Endothelial cell of umbilical vein (primary cell): ENCODE data around the gene PLXND1. TPM values are rescaled to one million over a fixed set of nuclear protein-coding genes. Genes with fewer than 3 reads are reported as not detected.

Experiments used
- BruUV-seq: library from RNA; stranded (reverse); fragments of 400-500 nt; replicated peaks from 2 replicates; lab custom pipeline; 2021; lab: Mats Ljungman, UMichigan
- CTCF ChIA-PET: fragments of 300-600, 350-600 bp; sonication (Branson Sonifier 250); formaldehyde crosslinking; loops from one replicate; lab custom pipeline; 2021; ENCODE audit warnings: antibody characterized with exemption, inconsistent platforms; lab: Charles Lee
- POLR2A ChIA-PET: fragments of 300-600, 350-600 bp; sonication (Branson Sonifier 250); formaldehyde crosslinking; loops from one replicate; lab custom pipeline; 2021; ENCODE audit warnings: antibody characterized with exemption, inconsistent platforms; lab: Charles Lee
- DNase-seq: peaks from one replicate; pipeline ENCODE4 v3.0.0-alpha.2; 2011; ENCODE audit warnings: low read depth, low spot score
- FAIRE-seq: peaks from 2 replicates; lab custom pipeline; 2011; peaks lifted over from hg19 to GRCh38; lab: Jason Lieb, UNC
- H2AFZ ChIP-seq: 2 replicates; pipeline ENCODE4 v1.6.0; 2012; ENCODE audit warnings: low read depth, low read length, control low read depth, inconsistent platforms
- H3K27ac ChIP-seq: 2 replicates; pipeline ENCODE4 v1.5.1; 2011; ENCODE audit warnings: low read depth, mild to moderate bottlenecking, control low read depth, low read length, moderate library complexity; ENCODE audit not compliant: insufficient read depth
- H3K27me3 ChIP-seq, 2 experiments: 2 replicates each; pipeline versions ENCODE4 v1.6.0 to v1.6.1; 2011; ENCODE audit warnings: low read length in 2 of 2, mixed read lengths in 1 of 2; ENCODE audit not compliant: control insufficient read depth in 2 of 2, insufficient read depth in 2 of 2
- H3K36me3 ChIP-seq, 2 experiments: 2 replicates in 1 of 2; 3 replicates in 1 of 2; pipeline ENCODE4 v1.5.1; 2011; ENCODE audit warnings: low read length in 2 of 2, mild to moderate bottlenecking in 1 of 2, moderate library complexity in 1 of 2; ENCODE audit not compliant: control insufficient read depth in 2 of 2, insufficient read depth in 2 of 2; ENCODE audit errors: extremely low read depth in 1 of 2
- H3K4me1 ChIP-seq: 3 replicates; pipeline ENCODE4 v1.5.1; 2011; ENCODE audit warnings: mild to moderate bottlenecking, low read length; ENCODE audit not compliant: control insufficient read depth, insufficient read depth; ENCODE audit errors: extremely low read depth
- H3K4me2 ChIP-seq: 2 replicates; pipeline ENCODE4 v1.6.1; 2011; ENCODE audit warnings: low read length, control low read depth, mixed read lengths; ENCODE audit not compliant: insufficient read depth
- H3K4me3 ChIP-seq, 3 experiments: fragments of 200-600 bp in 1 of 3; sonication (generic), shearing (Covaris generic) in 1 of 3; replicated peaks in 1 of 3; 2 replicates each; pipeline ENCODE4 v1.5.1; 2011 to 2016; ENCODE audit warnings: control low read depth in 3 of 3, low read length in 3 of 3, mild to moderate bottlenecking in 2 of 3, inconsistent platforms in 1 of 3, low read depth in 1 of 3, moderate library complexity in 1 of 3; ENCODE audit not compliant: insufficient read depth in 1 of 3
- H3K79me2 ChIP-seq: 2 replicates; pipeline ENCODE4 v1.6.0; 2012; ENCODE audit warnings: low read length, inconsistent platforms; ENCODE audit not compliant: control insufficient read depth, insufficient read depth
- H3K9ac ChIP-seq: replicated peaks from 2 replicates; pipeline ENCODE3; 2011; ENCODE audit warnings: low read length, control low read depth; ENCODE audit not compliant: insufficient read depth; ENCODE audit errors: extremely low read depth
- H3K9me1 ChIP-seq: replicated peaks from 3 replicates; pipeline ENCODE4 v1.6.0; 2011; ENCODE audit warnings: mild to moderate bottlenecking, low read length; ENCODE audit not compliant: control insufficient read depth, insufficient read depth; ENCODE audit errors: extremely low read depth
- H3K9me3 ChIP-seq: replicated peaks from 2 replicates; pipeline ENCODE4 v1.5.1; 2012; ENCODE audit warnings: low read length, inconsistent platforms; ENCODE audit not compliant: control insufficient read depth, insufficient read depth
- H4K20me1 ChIP-seq: replicated peaks from 2 replicates; pipeline ENCODE3; 2011; ENCODE audit warnings: mild to moderate bottlenecking, low read length; ENCODE audit not compliant: control insufficient read depth, insufficient read depth; ENCODE audit errors: extremely low read depth
- CTCF ChIP-seq, 2 donors: IDR thresholded peaks; 1 replicate in 1 of 2; 2 replicates in 1 of 2; pipeline ENCODE4 v1.5.1; 2011; ENCODE audit warnings: low read length in 2 of 2, mild to moderate bottlenecking in 2 of 2, moderate library complexity in 2 of 2, control low read depth in 1 of 2, inconsistent platforms in 1 of 2, low read depth in 1 of 2; ENCODE audit not compliant: insufficient read depth in 1 of 2; ENCODE audit errors: extremely low read depth in 1 of 2
- EZH2 ChIP-seq: IDR thresholded peaks from 2 replicates; pipeline ENCODE4 v1.6.1; 2012; ENCODE audit warnings: borderline replicate concordance, low read depth, mild to moderate bottlenecking, moderate library complexity, low read length, inconsistent platforms; ENCODE audit not compliant: severe bottlenecking
- FOS ChIP-seq: IDR thresholded peaks from 2 replicates; pipeline ENCODE4 v1.6.1; 2011; ENCODE audit warnings: mild to moderate bottlenecking, low read length, moderate library complexity, borderline replicate concordance; ENCODE audit not compliant: insufficient read depth
- GATA2 ChIP-seq: IDR thresholded peaks from 2 replicates; pipeline ENCODE4 v1.7.0; 2011; ENCODE audit warnings: low read depth, mild to moderate bottlenecking, moderate library complexity, mixed read lengths, low read length; ENCODE audit not compliant: insufficient read length, insufficient read depth
- JUN ChIP-seq: IDR thresholded peaks from 2 replicates; pipeline ENCODE4 v1.6.1; 2011; ENCODE audit warnings: borderline replicate concordance, low read depth; ENCODE audit not compliant: insufficient read length, insufficient read depth
- MAX ChIP-seq: IDR thresholded peaks from 2 replicates; pipeline ENCODE4 v1.6.1; 2011; ENCODE audit not compliant: insufficient read depth, insufficient read length
- dilution Hi-C: fragments of 300-500 bp; cut with MboI; formaldehyde crosslinking; loops from one replicate; pipeline ENCODE4 v1.15.0; 2019; ENCODE audit warnings: low sequenced_read_pairs; ENCODE audit not compliant: extremely low pct_ligation_motif_present
- intact Hi-C: fragments of 100-400 bp; cut with micrococcal nuclease; formaldehyde crosslinking; loops from one replicate; pipeline ENCODE4 v1.10.0; 2022
- polyA plus RNA-seq, 4 experiments: library from polyadenylated mRNA; depleted of rRNA in 3 of 4; stranded (reverse) in 3 of 4; unstranded in 1 of 4; fragments of >200 nt; gene quantifications; 2 replicates each; pipeline versions ENCODE4 v1.2.1 to v1.2.3, GENCODE V29; 2011 to 2012; ENCODE audit warnings: missing spikeins in 1 of 4
- total RNA-seq: library from RNA; stranded (reverse); gene quantifications from 2 replicates; pipeline ENCODE4 v1.2.3, GENCODE V29; 2021

Gene PLXND1
- total and polyA plus RNA-seq, 2 donors (not counting 3 experiments of a cell fraction or from before 2014, with no cell fraction given) = 300 to 834 TPM

DNA sequence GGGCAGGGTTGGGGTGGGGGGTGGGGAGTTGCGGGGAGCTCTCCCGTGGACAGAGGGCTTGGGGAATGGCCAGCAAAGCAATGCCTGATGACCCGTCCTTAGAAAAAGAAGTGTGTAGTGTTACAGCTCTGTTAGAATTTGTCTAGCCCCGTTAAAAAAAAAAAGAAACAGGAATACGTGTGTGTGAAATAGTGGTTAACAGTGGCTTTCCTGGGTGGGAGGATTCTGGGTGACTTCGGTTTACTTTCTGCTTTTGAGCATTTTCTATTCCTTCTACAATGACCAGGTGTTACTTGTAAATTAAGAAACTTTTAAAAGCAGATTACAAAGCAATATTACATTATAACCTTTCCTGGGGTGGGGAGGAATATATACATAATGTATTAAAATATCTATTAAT, 38.5 kb downstream of the PLXND1 start:
- H3K4me2 ChIP-seq = no peak overlapping the region
- H3K79me2 ChIP-seq = no peaks in the 10 kb centered on the region
- POLR2A ChIA-PET = no interaction called here
- CTCF ChIA-PET = interaction anchor here (1.0 to 2.0 kb wide), 2 partner anchors 10 to 78 kb away, joined by 3 to 6 read pairs; no protein-coding TSS in a partner anchor
- FAIRE-seq = no peak
- BruUV-seq = no TSS peak
- no peaks in the 10 kb centered on the region for H3K4me1 ChIP-seq
- dilution Hi-C loops (no loop called here), intact Hi-C loops (no loop called here)
- no peaks in the 10 kb centered on the region for H3K9me1 ChIP-seq
- DNase-seq = no peak
- no peak overlapping the region for H3K9ac ChIP-seq
- no peaks in the 10 kb centered on the region for H4K20me1 ChIP-seq
- H3K9me3 ChIP-seq = no peaks in the 10 kb centered on the region
- no peak overlapping the region for H3K27ac ChIP-seq
- no peak overlapping the region for H2AFZ ChIP-seq
- H3K36me3 ChIP-seq = peaks cover 50 to 77% of the 10 kb centered on the region in 2 experiments
- TF ChIP-seq FOS (no peak), MAX (no peak), JUN (no peak), GATA2 (no peak), EZH2 (no peak), CTCF (IDR thresholded peaks at IDR 0.05; ENCODE audit: extremely low read depth in 1 of 2, insufficient read depth in 1 of 2, low read depth in 1 of 2, low read length in 2 of 2) (no peak)
- no peaks in the 10 kb centered on the region for H3K27me3 ChIP-seq
- H3K4me3 ChIP-seq = no peak overlapping the region
